SK-N-SH (cell line): ENCODE results near the gene AGBL5. TPM values are rescaled to one million over a fixed set of nuclear protein-coding genes. Genes with fewer than 3 reads are reported as not detected.
A peak's percentile ranks its signal among the peaks of the same experiment; 100 is the strongest.

Experiments
- CTCF ChIA-PET: fragments of 300-600, 350-600 bp; formaldehyde crosslinking; extraction: SDS; loops from one replicate; lab custom pipeline; 2021; lab: Yijun Ruan, JAX
- POLR2A ChIA-PET: fragments of 350-600 bp; sonication (Branson Sonifier 250); formaldehyde crosslinking; extraction: SDS; loops from one replicate; lab custom pipeline; 2020; ENCODE audit warnings: antibody characterized with exemption, inconsistent platforms; lab: Yijun Ruan, JAX
- DNase-seq: peaks from one replicate; pipeline ENCODE4 v3.0.0; 2012
- H2AFZ ChIP-seq: fragments of 200-600 bp; sonication (generic); 2 replicates; pipeline ENCODE4 v1.8.1; 2016; ENCODE audit warnings: antibody characterized with exemption, mild to moderate bottlenecking, low read depth
- H3F3A ChIP-seq: fragments of 200-600 bp; sonication (generic); replicated peaks from 2 replicates; pipeline ENCODE3; 2016; ENCODE audit warnings: antibody characterized with exemption, mild to moderate bottlenecking; ENCODE audit not compliant: insufficient read depth
- H3K27ac ChIP-seq, 2 experiments: fragments of 200-500 bp in 1 of 2; fragments of 200-600 bp in 1 of 2; sonication (Bioruptor generic) in 1 of 2; sonication (generic), shearing (Covaris generic) in 1 of 2; 2 replicates each; pipeline versions ENCODE4 v1.5.1 to v1.6.1; 2014 to 2016; ENCODE audit warnings: low read depth in 2 of 2, inconsistent platforms in 1 of 2, low read length in 1 of 2, mild to moderate bottlenecking in 1 of 2, mixed read lengths in 1 of 2
- H3K27me3 ChIP-seq: fragments of 200-600 bp; sonication (generic), shearing (Covaris generic); 2 replicates; pipeline ENCODE4 v1.6.1; 2016; ENCODE audit warnings: mixed run types; ENCODE audit not compliant: insufficient read depth
- H3K36me3 ChIP-seq, 2 experiments: fragments of 200-500 bp in 1 of 2; fragments of 200-600 bp in 1 of 2; sonication (Bioruptor generic) in 1 of 2; sonication (generic) in 1 of 2; replicated peaks in 1 of 2; 2 replicates each; pipeline versions ENCODE3 to v1.5.1; 2014 to 2016; ENCODE audit warnings: low read length in 1 of 2, mild to moderate bottlenecking in 1 of 2; ENCODE audit not compliant: insufficient read depth in 2 of 2, control insufficient read depth in 1 of 2
- H3K4me1 ChIP-seq, 2 experiments: fragments of 200-500 bp in 1 of 2; fragments of 200-600 bp in 1 of 2; sonication (Bioruptor generic) in 1 of 2; sonication (generic), shearing (Covaris generic) in 1 of 2; 2 replicates each; pipeline versions ENCODE4 v1.5.1 to v1.6.1; 2014 to 2016; ENCODE audit warnings: low read depth in 1 of 2, low read length in 1 of 2, mixed run types in 1 of 2; ENCODE audit not compliant: insufficient read depth in 2 of 2, control insufficient read depth in 1 of 2
- H3K4me2 ChIP-seq: fragments of 200-600 bp; sonication (generic), shearing (Covaris generic); 2 replicates; pipeline ENCODE4 v1.6.1; 2017; ENCODE audit warnings: mixed run types
- H3K4me3 ChIP-seq, 2 experiments: fragments of 200-500 bp in 1 of 2; fragments of 200-600 bp in 1 of 2; sonication (Bioruptor generic) in 1 of 2; sonication (generic), shearing (Covaris generic) in 1 of 2; 2 replicates each; pipeline versions ENCODE4 v1.5.1 to v1.8.1; 2014 to 2016; ENCODE audit warnings: low read depth in 2 of 2, inconsistent platforms in 1 of 2, low read length in 1 of 2, mild to moderate bottlenecking in 1 of 2, mixed read lengths in 1 of 2, moderate library complexity in 1 of 2
- H3K79me2 ChIP-seq: fragments of 200-600 bp; sonication (generic); 2 replicates; pipeline ENCODE4 v1.8.1; 2017; ENCODE audit warnings: mild to moderate bottlenecking; ENCODE audit not compliant: insufficient read depth
- H3K9ac ChIP-seq: fragments of 200-600 bp; sonication (generic); 2 replicates; pipeline ENCODE4 v1.6.1; 2017; ENCODE audit warnings: mixed run types
- H3K9me2 ChIP-seq: fragments of 200-600 bp; sonication (generic); 2 replicates; pipeline ENCODE4 v1.6.1; 2017; ENCODE audit warnings: mixed run types
- H3K9me3 ChIP-seq: fragments of 200-600 bp; sonication (generic); 2 replicates; pipeline ENCODE4 v1.6.1; 2017; ENCODE audit warnings: mixed run types, mild to moderate bottlenecking, moderate library complexity
- H4K20me1 ChIP-seq: fragments of 200-600 bp; sonication (generic); 2 replicates; pipeline ENCODE4 v1.6.1; 2017; ENCODE audit warnings: mild to moderate bottlenecking, mixed run types; ENCODE audit not compliant: insufficient read depth
- ELF1 ChIP-seq: IDR thresholded peaks from 2 replicates; pipeline ENCODE4 v1.4.0; 2012
- EP300 ChIP-seq, 2 experiments: IDR thresholded peaks; 2 replicates each; pipeline versions ENCODE4 v1.4.0 to v1.6.1; 2012; ENCODE audit warnings: borderline replicate concordance in 1 of 2, low read depth in 1 of 2, low read length in 1 of 2
- FOSL2 ChIP-seq: IDR thresholded peaks from 2 replicates; pipeline ENCODE4 v1.4.0; 2012; ENCODE audit warnings: low read depth, mild to moderate bottlenecking, moderate library complexity, borderline replicate concordance
- GABPA ChIP-seq: IDR thresholded peaks from 2 replicates; pipeline ENCODE4 v1.4.0; 2012; ENCODE audit warnings: low read depth, mild to moderate bottlenecking
- JUND ChIP-seq: IDR thresholded peaks from 2 replicates; pipeline ENCODE4 v1.4.0; 2012
- NFIC ChIP-seq: IDR thresholded peaks from 2 replicates; pipeline ENCODE4 v1.4.0; 2012; ENCODE audit warnings: borderline replicate concordance
- NRF1 ChIP-seq: IDR thresholded peaks from 2 replicates; pipeline ENCODE4 v1.6.1; 2012; ENCODE audit warnings: low read depth, mild to moderate bottlenecking, low read length
- RFX5 ChIP-seq: IDR thresholded peaks from 2 replicates; pipeline ENCODE4 v1.6.1; 2012; ENCODE audit warnings: mild to moderate bottlenecking, improper control_type of control experiment, low read length
- RXRA ChIP-seq: IDR thresholded peaks from 2 replicates; pipeline ENCODE4 v1.4.0; 2012; ENCODE audit warnings: low read depth, mild to moderate bottlenecking, borderline replicate concordance
- SIN3A ChIP-seq: IDR thresholded peaks from 2 replicates; pipeline ENCODE4 v1.6.1; 2012; ENCODE audit warnings: low read depth, mild to moderate bottlenecking, low read length, moderate library complexity, borderline replicate concordance
- SMC3 ChIP-seq: IDR thresholded peaks from 2 replicates; pipeline ENCODE4 v1.6.1; 2012; ENCODE audit warnings: low read depth, low read length, improper control_type of control experiment
- TCF12 ChIP-seq: IDR thresholded peaks from 2 replicates; pipeline ENCODE4 v1.4.0; 2012
- YY1 ChIP-seq: IDR thresholded peaks from 2 replicates; pipeline ENCODE4 v1.4.0; 2012; ENCODE audit warnings: low read depth, mild to moderate bottlenecking
- WGBS: methylation state at CpG from one replicate; pipeline ENCODE4 v1.1.6; 2017; ENCODE audit warnings: low lambda C conversion rate; 5-methylcytosine and 5-hydroxymethylcytosine counted together
- polyA plus RNA-seq, 3 experiments: library from polyadenylated mRNA; depleted of rRNA; stranded (reverse); fragments of >200 nt; gene quantifications; 2 replicates each; pipeline ENCODE4 v1.2.3, GENCODE V29; 2012
- TF ChIP-seq, protein P1 (sequence below): IDR thresholded peaks from 2 replicates; pipeline ENCODE4 v1.4.0; 2012; ENCODE audit warnings: low read depth, borderline replicate concordance
- TF ChIP-seq, protein P2 (sequence below): IDR thresholded peaks from 2 replicates; pipeline ENCODE4; 2012
- TF ChIP-seq, protein P3 (sequence below): IDR thresholded peaks from 2 replicates; pipeline ENCODE4 v1.4.0; 2012; ENCODE audit warnings: low read depth, borderline replicate concordance
- TF ChIP-seq, protein P4 (sequence below): IDR thresholded peaks from 2 replicates; pipeline ENCODE4 v1.6.1; 2012; ENCODE audit warnings: mild to moderate bottlenecking, low read depth, low read length, moderate library complexity

AGBL5 gene
- polyA plus RNA-seq, 1 of the 3 experiments (the other 2 are of a cell fraction), result 45.5 TPM

DNA sequence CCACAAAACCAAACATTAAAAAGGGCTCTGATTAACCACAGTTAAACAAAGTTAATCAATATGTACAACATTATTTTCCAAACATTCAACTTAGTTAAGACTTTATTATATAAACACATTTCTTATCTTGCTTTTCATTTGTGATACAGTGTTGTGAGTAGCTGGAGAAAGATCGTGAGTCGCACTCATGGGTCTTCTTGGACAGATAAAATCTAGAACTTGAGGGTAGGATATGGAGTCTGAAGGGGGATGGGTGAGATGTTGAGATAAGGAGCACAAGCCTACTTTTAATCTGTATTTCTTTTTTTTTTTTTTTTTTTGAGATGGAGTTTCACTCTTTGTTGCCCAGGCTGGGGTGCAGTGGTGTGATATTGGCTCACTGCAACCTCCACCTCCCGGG, 41.3 kb upstream of the AGBL5 start:
- no peaks in the 10 kb centered on the region for H3K9me3 ChIP-seq
- no peak for DNase-seq
- H3K9ac ChIP-seq, result no peak overlapping the region
- TF ChIP-seq RFX5, result no peak
- TF ChIP-seq, protein P1, sequence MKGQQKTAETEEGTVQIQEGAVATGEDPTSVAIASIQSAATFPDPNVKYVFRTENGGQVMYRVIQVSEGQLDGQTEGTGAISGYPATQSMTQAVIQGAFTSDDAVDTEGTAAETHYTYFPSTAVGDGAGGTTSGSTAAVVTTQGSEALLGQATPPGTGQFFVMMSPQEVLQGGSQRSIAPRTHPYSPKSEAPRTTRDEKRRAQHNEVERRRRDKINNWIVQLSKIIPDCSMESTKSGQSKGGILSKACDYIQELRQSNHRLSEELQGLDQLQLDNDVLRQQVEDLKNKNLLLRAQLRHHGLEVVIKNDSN, result no peak
- TF ChIP-seq TCF12, result no peak; the same call in 1 of the 2 replicates
- TF ChIP-seq EP300 (IDR thresholded peaks at IDR 0.05; ENCODE audit: borderline replicate concordance in 1 of 2, low read depth in 1 of 2, low read length in 1 of 2), result no peak
- TF ChIP-seq SMC3, result no peak
- no peak for TF ChIP-seq ELF1
- TF ChIP-seq GABPA, result no peak
- 0 out of 2 replicates have a peak, but pooled peaks have one; percentile 12 for TF ChIP-seq JUND
- TF ChIP-seq, protein P2, sequence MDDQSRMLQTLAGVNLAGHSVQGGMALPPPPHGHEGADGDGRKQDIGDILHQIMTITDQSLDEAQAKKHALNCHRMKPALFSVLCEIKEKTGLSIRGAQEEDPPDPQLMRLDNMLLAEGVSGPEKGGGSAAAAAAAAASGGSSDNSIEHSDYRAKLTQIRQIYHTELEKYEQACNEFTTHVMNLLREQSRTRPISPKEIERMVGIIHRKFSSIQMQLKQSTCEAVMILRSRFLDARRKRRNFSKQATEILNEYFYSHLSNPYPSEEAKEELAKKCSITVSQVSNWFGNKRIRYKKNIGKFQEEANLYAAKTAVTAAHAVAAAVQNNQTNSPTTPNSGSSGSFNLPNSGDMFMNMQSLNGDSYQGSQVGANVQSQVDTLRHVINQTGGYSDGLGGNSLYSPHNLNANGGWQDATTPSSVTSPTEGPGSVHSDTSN, result no peak
- TF ChIP-seq NFIC, result peak; percentile 4; the same call in 1 of the 2 replicates
- TF ChIP-seq, protein P3, sequence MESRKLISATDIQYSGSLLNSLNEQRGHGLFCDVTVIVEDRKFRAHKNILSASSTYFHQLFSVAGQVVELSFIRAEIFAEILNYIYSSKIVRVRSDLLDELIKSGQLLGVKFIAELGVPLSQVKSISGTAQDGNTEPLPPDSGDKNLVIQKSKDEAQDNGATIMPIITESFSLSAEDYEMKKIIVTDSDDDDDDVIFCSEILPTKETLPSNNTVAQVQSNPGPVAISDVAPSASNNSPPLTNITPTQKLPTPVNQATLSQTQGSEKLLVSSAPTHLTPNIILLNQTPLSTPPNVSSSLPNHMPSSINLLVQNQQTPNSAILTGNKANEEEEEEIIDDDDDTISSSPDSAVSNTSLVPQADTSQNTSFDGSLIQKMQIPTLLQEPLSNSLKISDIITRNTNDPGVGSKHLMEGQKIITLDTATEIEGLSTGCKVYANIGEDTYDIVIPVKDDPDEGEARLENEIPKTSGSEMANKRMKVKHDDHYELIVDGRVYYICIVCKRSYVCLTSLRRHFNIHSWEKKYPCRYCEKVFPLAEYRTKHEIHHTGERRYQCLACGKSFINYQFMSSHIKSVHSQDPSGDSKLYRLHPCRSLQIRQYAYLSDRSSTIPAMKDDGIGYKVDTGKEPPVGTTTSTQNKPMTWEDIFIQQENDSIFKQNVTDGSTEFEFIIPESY, result no peak
- 0 out of 2 replicates have a peak, but pooled peaks have one; percentile 2 for TF ChIP-seq FOSL2
- TF ChIP-seq RXRA, result no peak
- TF ChIP-seq NRF1, result no peak
- TF ChIP-seq YY1, result no peak
- TF ChIP-seq, protein P4, sequence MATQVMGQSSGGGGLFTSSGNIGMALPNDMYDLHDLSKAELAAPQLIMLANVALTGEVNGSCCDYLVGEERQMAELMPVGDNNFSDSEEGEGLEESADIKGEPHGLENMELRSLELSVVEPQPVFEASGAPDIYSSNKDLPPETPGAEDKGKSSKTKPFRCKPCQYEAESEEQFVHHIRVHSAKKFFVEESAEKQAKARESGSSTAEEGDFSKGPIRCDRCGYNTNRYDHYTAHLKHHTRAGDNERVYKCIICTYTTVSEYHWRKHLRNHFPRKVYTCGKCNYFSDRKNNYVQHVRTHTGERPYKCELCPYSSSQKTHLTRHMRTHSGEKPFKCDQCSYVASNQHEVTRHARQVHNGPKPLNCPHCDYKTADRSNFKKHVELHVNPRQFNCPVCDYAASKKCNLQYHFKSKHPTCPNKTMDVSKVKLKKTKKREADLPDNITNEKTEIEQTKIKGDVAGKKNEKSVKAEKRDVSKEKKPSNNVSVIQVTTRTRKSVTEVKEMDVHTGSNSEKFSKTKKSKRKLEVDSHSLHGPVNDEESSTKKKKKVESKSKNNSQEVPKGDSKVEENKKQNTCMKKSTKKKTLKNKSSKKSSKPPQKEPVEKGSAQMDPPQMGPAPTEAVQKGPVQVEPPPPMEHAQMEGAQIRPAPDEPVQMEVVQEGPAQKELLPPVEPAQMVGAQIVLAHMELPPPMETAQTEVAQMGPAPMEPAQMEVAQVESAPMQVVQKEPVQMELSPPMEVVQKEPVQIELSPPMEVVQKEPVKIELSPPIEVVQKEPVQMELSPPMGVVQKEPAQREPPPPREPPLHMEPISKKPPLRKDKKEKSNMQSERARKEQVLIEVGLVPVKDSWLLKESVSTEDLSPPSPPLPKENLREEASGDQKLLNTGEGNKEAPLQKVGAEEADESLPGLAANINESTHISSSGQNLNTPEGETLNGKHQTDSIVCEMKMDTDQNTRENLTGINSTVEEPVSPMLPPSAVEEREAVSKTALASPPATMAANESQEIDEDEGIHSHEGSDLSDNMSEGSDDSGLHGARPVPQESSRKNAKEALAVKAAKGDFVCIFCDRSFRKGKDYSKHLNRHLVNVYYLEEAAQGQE, result no peak
- TF ChIP-seq SIN3A, result no peak
- no peaks in the 10 kb centered on the region for H3K9me2 ChIP-seq
- H3K4me1 ChIP-seq, result peaks cover under 1 to 2% of the 10 kb centered on the region in 2 experiments; a peak in 1 of 4 replicates
- WGBS, result 71% methylated on average over 3 of the region's 3 CpGs
- no peaks in the 10 kb centered on the region for H4K20me1 ChIP-seq
- no peak overlapping the region for H2AFZ ChIP-seq
- H3K79me2 ChIP-seq, result no peaks in the 10 kb centered on the region
- H3F3A ChIP-seq, result no peaks in the 10 kb centered on the region
- H3K27me3 ChIP-seq, result no peaks in the 10 kb centered on the region
- no peaks in the 10 kb centered on the region for H3K36me3 ChIP-seq
- CTCF ChIA-PET, result interaction anchor here (0.8 to 33.3 kb wide), 8 partner anchors 7 to 84 kb away, joined by 3 to 1017 read pairs (median 5); partner anchors contain the start of gene MAPRE3
- no peak overlapping the region for H3K4me3 ChIP-seq
- POLR2A ChIA-PET, result interaction anchor here (0.6 kb wide), 1 partner anchor 391 kb away, joined by 3 read pairs; no protein-coding TSS in a partner anchor
- H3K27ac ChIP-seq, result no peak overlapping the region
- no peak overlapping the region for H3K4me2 ChIP-seq
